HCT116 (cell line): ENCODE results near the gene FLNB. TPM values are rescaled to one million over a fixed set of nuclear protein-coding genes. Genes with fewer than 3 reads are reported as not detected.

ENCODE experiments used
- ATAC-seq: fragments of 200-7000 bp; cut with Tn5 transposase; 2 replicates; pipeline ENCODE4 v1.9.1; 2020; ENCODE audit warnings: mild to moderate bottlenecking, moderate library complexity
- BruUV-seq: library from RNA; stranded (reverse); fragments of 400-500 nt; replicated peaks from 2 replicates; lab custom pipeline; 2021; lab: Mats Ljungman, UMichigan
- CTCF ChIA-PET: fragments of 300-600 bp; sonication (Branson Sonifier 250); formaldehyde crosslinking; loops from one replicate; lab custom pipeline; 2021; ENCODE audit warnings: antibody characterized with exemption; lab: Charles Lee
- POLR2A ChIA-PET: fragments of 300-600, 350-600 bp; sonication (Branson Sonifier 250); formaldehyde crosslinking; loops from one replicate; lab custom pipeline; 2021; ENCODE audit warnings: antibody characterized with exemption; lab: Charles Lee
- RAD21 ChIA-PET, 2 experiments: fragments of 300-600 bp; sonication (Branson Sonifier 250); formaldehyde crosslinking; loops; one replicate each; lab custom pipeline; 2023; ENCODE audit warnings: low total read pairs in 2 of 2; ENCODE audit not compliant: uncharacterized antibody in 2 of 2, unreplicated experiment in 2 of 2, low non-redundant PET in 1 of 2; lab: Charles Lee
- DNase-seq: peaks from one replicate; pipeline ENCODE4 v3.0.0-alpha.2; 2010; ENCODE audit warnings: low read depth, low spot score
- H2AFZ ChIP-seq: fragments of 200-600 bp; shearing (Covaris generic), sonication (generic); 2 replicates; pipeline ENCODE4 v1.6.1; 2017; ENCODE audit warnings: low read depth, mixed run types, mixed read lengths, antibody characterized with exemption, low read length; ENCODE audit not compliant: poor library complexity, severe bottlenecking
- H3K27ac ChIP-seq: 2 replicates; pipeline ENCODE4 v1.5.1; 2012; ENCODE audit warnings: low read depth, low read length
- H3K27me3 ChIP-seq: fragments of 200-600 bp; sonication (generic); 2 replicates; pipeline ENCODE4 v1.6.1; 2016; ENCODE audit warnings: mixed run types, low read length, mixed read lengths; ENCODE audit not compliant: insufficient read depth
- H3K36me3 ChIP-seq, 2 experiments: fragments of 200-500 bp in 1 of 2; fragments of 200-600 bp in 1 of 2; sonication (Bioruptor generic) in 1 of 2; sonication (generic) in 1 of 2; 2 replicates each; pipeline versions ENCODE4 v1.5.1 to v1.6.1; 2014 to 2016; ENCODE audit warnings: low read length in 2 of 2, inconsistent platforms in 1 of 2, mixed read lengths in 1 of 2, mixed run types in 1 of 2; ENCODE audit not compliant: insufficient read depth in 2 of 2, control insufficient read depth in 1 of 2
- H3K4me1 ChIP-seq, 2 experiments: fragments of 200-600 bp in 1 of 2; sonication (generic) in 1 of 2; 2 replicates each; pipeline versions ENCODE4 v1.5.1 to v1.6.1; 2012 to 2017; ENCODE audit warnings: low read length in 2 of 2, inconsistent platforms in 1 of 2, mild to moderate bottlenecking in 1 of 2, mixed read lengths in 1 of 2, mixed run types in 1 of 2, moderate library complexity in 1 of 2; ENCODE audit not compliant: insufficient read depth in 2 of 2, control insufficient read depth in 1 of 2
- H3K4me2 ChIP-seq: fragments of 200-600 bp; sonication (generic); 2 replicates; pipeline ENCODE4 v1.6.1; 2017; ENCODE audit warnings: mixed run types, low read length, mixed read lengths
- H3K4me3 ChIP-seq, 2 experiments: fragments of 200-600 bp in 1 of 2; sonication (generic) in 1 of 2; replicated peaks in 1 of 2; 2 replicates each; pipeline ENCODE4 v1.5.1; 2011 to 2016; ENCODE audit warnings: low read length in 2 of 2, control low read depth in 1 of 2, low read depth in 1 of 2, mild to moderate bottlenecking in 1 of 2, mixed read lengths in 1 of 2, mixed run types in 1 of 2
- H3K79me2 ChIP-seq: fragments of 200-600 bp; sonication (generic); 2 replicates; pipeline ENCODE4 v1.6.1; 2017; ENCODE audit warnings: mild to moderate bottlenecking, mixed run types, low read length, moderate library complexity, mixed read lengths; ENCODE audit not compliant: insufficient read depth
- H3K9ac ChIP-seq: fragments of 200-600 bp; sonication (generic); 2 replicates; pipeline ENCODE4 v1.6.1; 2016; ENCODE audit warnings: low read length, mixed read lengths
- H3K9me2 ChIP-seq: fragments of 200-600 bp; sonication (generic), shearing (Covaris generic); 2 replicates; pipeline ENCODE4 v1.6.1; 2017; ENCODE audit warnings: mixed run types, mild to moderate bottlenecking, moderate library complexity; ENCODE audit not compliant: insufficient read depth
- H3K9me3 ChIP-seq, 2 experiments: fragments of 200-500 bp in 1 of 2; fragments of 200-600 bp in 1 of 2; sonication (Bioruptor generic) in 1 of 2; sonication (generic) in 1 of 2; 2 replicates each; pipeline ENCODE4 v1.6.1; 2014 to 2017; ENCODE audit warnings: low read length in 2 of 2, mixed read lengths in 2 of 2, inconsistent platforms in 1 of 2, low read depth in 1 of 2, mild to moderate bottlenecking in 1 of 2, mixed run types in 1 of 2, moderate library complexity in 1 of 2; ENCODE audit not compliant: control insufficient read depth in 1 of 2, insufficient read depth in 1 of 2
- H4K20me1 ChIP-seq: fragments of 200-600 bp; sonication (generic), shearing (Covaris generic); 2 replicates; pipeline ENCODE4 v1.6.1; 2017; ENCODE audit warnings: mixed run types, mild to moderate bottlenecking, moderate library complexity; ENCODE audit not compliant: insufficient read depth
- ATF3 ChIP-seq: IDR thresholded peaks from 2 replicates; pipeline ENCODE4 v1.6.1; 2012
- CEBPB ChIP-seq: IDR thresholded peaks from 2 replicates; pipeline ENCODE4 v1.6.1; 2012; ENCODE audit warnings: low read depth
- EZH2 ChIP-seq: fragments of 200-600 bp; sonication (generic); IDR thresholded peaks from 2 replicates; pipeline ENCODE4 v1.6.1; 2017; ENCODE audit warnings: antibody characterized with exemption, mixed run types
- JUND ChIP-seq: IDR thresholded peaks from 2 replicates; pipeline ENCODE4 v1.6.1; 2012
- POLR2AphosphoS5 ChIP-seq: IDR thresholded peaks from 2 replicates; pipeline ENCODE4 v1.6.1; 2011; ENCODE audit warnings: mild to moderate bottlenecking, low read depth, low read length, moderate library complexity
- REST ChIP-seq: IDR thresholded peaks from 2 replicates; pipeline ENCODE4 v1.6.1; 2012; ENCODE audit warnings: low read depth
- TCF7L2 ChIP-seq: IDR thresholded peaks from 2 replicates; pipeline ENCODE4 v1.7.0; 2011; ENCODE audit warnings: borderline replicate concordance, inconsistent platforms; ENCODE audit not compliant: insufficient read depth, insufficient read length; ENCODE audit errors: extremely low read depth
- ZFX ChIP-seq: fragments of 450-650 bp; IDR thresholded peaks from 2 replicates; pipeline ENCODE4 v1.6.1; 2017
- intact Hi-C: fragments of 100-400 bp; cut with micrococcal nuclease; formaldehyde crosslinking; loops from 2 replicates; pipeline ENCODE4 v1.10.0; 2022
- total RNA-seq: library from RNA; stranded (reverse); gene quantifications from one replicate; pipeline ENCODE4 v1.2.1, GENCODE V29; 2021; ENCODE audit not compliant: unreplicated experiment

Gene FLNB
- total RNA-seq, 1 experiment from 2014 or later: 116 TPM

- ATAC-seq: no peak
- DNase-seq: no peak
- H3K4me3 ChIP-seq: no peak overlapping the region
- H3K9me3 ChIP-seq: no peaks in the 10 kb centered on the region
- TF ChIP-seq ZFX (no peak), CEBPB (no peak)
- no peak overlapping the region for H3K9ac ChIP-seq
- peaks cover 45 to 59% of the 10 kb centered on the region in 2 experiments for H3K4me1 ChIP-seq
- ChIA-PET POLR2A (no interaction called here), RAD21 (no interaction called here), CTCF (no interaction called here)
- peaks cover 93% of the 10 kb centered on the region for H3K79me2 ChIP-seq
- intact Hi-C loops: no loop called here
- no peaks in the 10 kb centered on the region for H3K27me3 ChIP-seq
- H3K9me2 ChIP-seq: no peaks in the 10 kb centered on the region
- H3K4me2 ChIP-seq: no peak overlapping the region
- H2AFZ ChIP-seq: no peak overlapping the region
- no peak overlapping the region for H3K27ac ChIP-seq
- no TSS peak for BruUV-seq
- H3K36me3 ChIP-seq: no peaks in the 10 kb centered on the region
- H4K20me1 ChIP-seq: peaks cover 12% of the 10 kb centered on the region; the same call in 1 of the 2 replicates
These were observed 13.7 kb downstream of the FLNB start for GRCh38 chr3:58021962-58022361.

GRCh38 chr3:58022490-58022889, 14.3 kb downstream of the FLNB start:
- H3K9me2 ChIP-seq: no peaks in the 10 kb centered on the region
- no peaks in the 10 kb centered on the region for H3K36me3 ChIP-seq
- ChIA-PET POLR2A (no interaction called here), RAD21 (no interaction called here), CTCF (no interaction called here)
- H3K27me3 ChIP-seq: no peaks in the 10 kb centered on the region
- H4K20me1 ChIP-seq: peaks cover 12% of the 10 kb centered on the region; the same call in 1 of the 2 replicates
- H3K9ac ChIP-seq: no peak overlapping the region
- H2AFZ ChIP-seq: no peak overlapping the region
- H3K27ac ChIP-seq: no peak overlapping the region
- H3K79me2 ChIP-seq: peaks cover 93% of the 10 kb centered on the region
- H3K4me2 ChIP-seq: no peak overlapping the region
- no peak overlapping the region for H3K4me3 ChIP-seq
- H3K9me3 ChIP-seq: no peaks in the 10 kb centered on the region
- no peak for ATAC-seq
- peaks cover 45 to 59% of the 10 kb centered on the region in 2 experiments for H3K4me1 ChIP-seq
- intact Hi-C loops: no loop called here
- BruUV-seq: no TSS peak
- DNase-seq: no peak
- no peak for TF ChIP-seq ATF3
- no peak for TF ChIP-seq REST
- TF ChIP-seq JUND: no peak
- TF ChIP-seq TCF7L2: no peak
- TF ChIP-seq POLR2AphosphoS5: no peak
- TF ChIP-seq EZH2: no peak
